Measurements from ENCODE around the gene LTV1.

DNA sequence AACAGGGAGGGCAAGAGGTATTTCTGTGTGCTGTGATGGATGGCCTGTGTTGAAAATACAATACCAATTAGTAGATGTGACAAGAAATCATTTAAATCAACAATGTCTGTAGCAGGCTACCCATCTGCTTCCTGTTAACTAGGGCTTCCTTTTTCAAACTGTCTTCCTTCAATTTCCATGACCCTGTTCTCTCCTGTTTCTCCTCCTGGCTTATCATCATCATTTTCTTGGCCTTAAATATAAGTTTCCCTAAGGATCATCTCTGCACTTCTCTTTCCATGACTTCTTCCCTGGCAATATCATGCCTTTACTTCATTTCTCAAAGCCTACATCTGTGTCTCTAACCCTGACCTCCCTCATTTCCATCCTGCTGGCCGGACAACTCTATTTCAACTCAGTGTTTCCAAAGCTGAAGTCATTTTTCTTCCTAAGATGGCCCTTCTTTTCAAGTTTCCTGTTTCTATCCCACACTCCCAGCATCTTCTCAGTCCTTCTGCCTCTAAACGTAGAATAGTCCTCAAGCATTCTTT, 39.3 kb downstream of the LTV1 start:
- TF ChIP-seq, protein P1, sequence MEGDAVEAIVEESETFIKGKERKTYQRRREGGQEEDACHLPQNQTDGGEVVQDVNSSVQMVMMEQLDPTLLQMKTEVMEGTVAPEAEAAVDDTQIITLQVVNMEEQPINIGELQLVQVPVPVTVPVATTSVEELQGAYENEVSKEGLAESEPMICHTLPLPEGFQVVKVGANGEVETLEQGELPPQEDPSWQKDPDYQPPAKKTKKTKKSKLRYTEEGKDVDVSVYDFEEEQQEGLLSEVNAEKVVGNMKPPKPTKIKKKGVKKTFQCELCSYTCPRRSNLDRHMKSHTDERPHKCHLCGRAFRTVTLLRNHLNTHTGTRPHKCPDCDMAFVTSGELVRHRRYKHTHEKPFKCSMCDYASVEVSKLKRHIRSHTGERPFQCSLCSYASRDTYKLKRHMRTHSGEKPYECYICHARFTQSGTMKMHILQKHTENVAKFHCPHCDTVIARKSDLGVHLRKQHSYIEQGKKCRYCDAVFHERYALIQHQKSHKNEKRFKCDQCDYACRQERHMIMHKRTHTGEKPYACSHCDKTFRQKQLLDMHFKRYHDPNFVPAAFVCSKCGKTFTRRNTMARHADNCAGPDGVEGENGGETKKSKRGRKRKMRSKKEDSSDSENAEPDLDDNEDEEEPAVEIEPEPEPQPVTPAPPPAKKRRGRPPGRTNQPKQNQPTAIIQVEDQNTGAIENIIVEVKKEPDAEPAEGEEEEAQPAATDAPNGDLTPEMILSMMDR (IDR thresholded peaks at IDR 0.05), result no peak
- TF ChIP-seq POLR2AphosphoS5 (IDR thresholded peaks at IDR 0.05; ENCODE audit: low read depth, low read length), result no peak
- no peak for TF ChIP-seq TCF7L2 (IDR thresholded peaks at IDR 0.05; ENCODE audit: low read depth, low read length)
- TF ChIP-seq SIN3A (IDR thresholded peaks at IDR 0.05; ENCODE audit: borderline replicate concordance, insufficient read depth, low read depth, low read length), result no peak
- no peak for TF ChIP-seq REST (IDR thresholded peaks at IDR 0.05; ENCODE audit: insufficient read depth in 1 of 2, low read depth in 2 of 2, low read length in 1 of 2)
